HEK293 (cell line): ENCODE results near the gene PANK4.

ENCODE experiments used
- KLF16 ChIP-seq: fragments of 450-650 bp; formaldehyde crosslinking; IDR thresholded peaks from 2 replicates; pipeline ENCODE4 v1.5.1; 2017; ENCODE audit warnings: missing biosample characterization, missing genetic modification characterization
- PATZ1 ChIP-seq: fragments of 450-650 bp; formaldehyde crosslinking; IDR thresholded peaks from 2 replicates; pipeline ENCODE4 v1.5.1; 2016; ENCODE audit warnings: missing biosample characterization, missing genetic modification characterization
- PRDM10 ChIP-seq: fragments of 450-650 bp; formaldehyde crosslinking; IDR thresholded peaks from 2 replicates; pipeline ENCODE4 v1.5.1; 2016; ENCODE audit warnings: missing biosample characterization, missing genetic modification characterization
- PRDM2 ChIP-seq: fragments of 450-650 bp; formaldehyde crosslinking; IDR thresholded peaks from 2 replicates; pipeline ENCODE4 v1.5.1; 2016; ENCODE audit warnings: missing biosample characterization, missing genetic modification characterization, borderline replicate concordance
- REST ChIP-seq: fragments of 450-650 bp; formaldehyde crosslinking; IDR thresholded peaks from 2 replicates; pipeline ENCODE4 v1.5.1; 2016; ENCODE audit warnings: missing biosample characterization, missing genetic modification characterization
- ZNF112 ChIP-seq: fragments of 450-650 bp; formaldehyde crosslinking; IDR thresholded peaks from 2 replicates; pipeline ENCODE4 v1.5.0; 2017; ENCODE audit warnings: missing biosample characterization, missing genetic modification characterization
- ZNF133 ChIP-seq: fragments of 450-650 bp; formaldehyde crosslinking; IDR thresholded peaks from 2 replicates; pipeline ENCODE4 v1.5.1; 2016; ENCODE audit warnings: missing biosample characterization, missing genetic modification characterization
- ZNF211 ChIP-seq: fragments of 450-650 bp; formaldehyde crosslinking; IDR thresholded peaks from 2 replicates; pipeline ENCODE4 v1.5.1; 2016; ENCODE audit warnings: low read depth, missing biosample characterization, missing genetic modification characterization
- ZNF426 ChIP-seq: fragments of 450-650 bp; formaldehyde crosslinking; IDR thresholded peaks from 2 replicates; pipeline ENCODE4 v1.5.1; 2017; ENCODE audit warnings: missing biosample characterization, missing genetic modification characterization, mild to moderate bottlenecking, inconsistent platforms, moderate library complexity
- ZNF514 ChIP-seq: fragments of 450-650 bp; formaldehyde crosslinking; IDR thresholded peaks from 2 replicates; pipeline ENCODE4 v1.5.1; 2016; ENCODE audit warnings: missing biosample characterization, missing genetic modification characterization
- ZNF792 ChIP-seq: fragments of 450-650 bp; formaldehyde crosslinking; IDR thresholded peaks from 2 replicates; pipeline ENCODE4 v1.5.1; 2016; ENCODE audit warnings: missing biosample characterization, missing genetic modification characterization
- ZSCAN18 ChIP-seq: fragments of 450-650 bp; formaldehyde crosslinking; IDR thresholded peaks from 2 replicates; pipeline ENCODE4 v1.5.1; 2016; ENCODE audit warnings: missing biosample characterization, missing genetic modification characterization
- TF ChIP-seq, protein P1 (sequence below): fragments of 450-650 bp; formaldehyde crosslinking; IDR thresholded peaks from 2 replicates; pipeline ENCODE4 v1.5.1; 2016; ENCODE audit warnings: missing biosample characterization, missing genetic modification characterization

GRCh38 chr1:2508751-2509150 lies 17.6 kb downstream of the PANK4 start:
- TF ChIP-seq, protein P1, sequence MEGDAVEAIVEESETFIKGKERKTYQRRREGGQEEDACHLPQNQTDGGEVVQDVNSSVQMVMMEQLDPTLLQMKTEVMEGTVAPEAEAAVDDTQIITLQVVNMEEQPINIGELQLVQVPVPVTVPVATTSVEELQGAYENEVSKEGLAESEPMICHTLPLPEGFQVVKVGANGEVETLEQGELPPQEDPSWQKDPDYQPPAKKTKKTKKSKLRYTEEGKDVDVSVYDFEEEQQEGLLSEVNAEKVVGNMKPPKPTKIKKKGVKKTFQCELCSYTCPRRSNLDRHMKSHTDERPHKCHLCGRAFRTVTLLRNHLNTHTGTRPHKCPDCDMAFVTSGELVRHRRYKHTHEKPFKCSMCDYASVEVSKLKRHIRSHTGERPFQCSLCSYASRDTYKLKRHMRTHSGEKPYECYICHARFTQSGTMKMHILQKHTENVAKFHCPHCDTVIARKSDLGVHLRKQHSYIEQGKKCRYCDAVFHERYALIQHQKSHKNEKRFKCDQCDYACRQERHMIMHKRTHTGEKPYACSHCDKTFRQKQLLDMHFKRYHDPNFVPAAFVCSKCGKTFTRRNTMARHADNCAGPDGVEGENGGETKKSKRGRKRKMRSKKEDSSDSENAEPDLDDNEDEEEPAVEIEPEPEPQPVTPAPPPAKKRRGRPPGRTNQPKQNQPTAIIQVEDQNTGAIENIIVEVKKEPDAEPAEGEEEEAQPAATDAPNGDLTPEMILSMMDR (tag by site-specific recombination) = no peak
- TF ChIP-seq KLF16 (no peak), ZNF514 (tag by site-specific recombination) (no peak), ZNF112 (no peak), ZNF211 (tag by site-specific recombination) (no peak), REST (tag by site-specific recombination) (no peak), PATZ1 (tag by site-specific recombination) (no peak), ZSCAN18 (tag by site-specific recombination) (no peak), PRDM2 (tag by site-specific recombination) (no peak), ZNF426 (tag by site-specific recombination) (no peak), PRDM10 (tag by site-specific recombination) (no peak), ZNF792 (tag by site-specific recombination) (no peak), ZNF133 (tag by site-specific recombination) (no peak)
